ENCODE data around the gene SP4. TPM values are rescaled to one million over a fixed set of nuclear protein-coding genes. Genes with fewer than 3 reads are reported as not detected.

The SP4 gene
- total RNA-seq (2012; rRNA removed) = 5.6 and 5.9 TPM in 2 replicates
- 0.85 and 0.97 TPM in 2 replicates for polyA plus RNA-seq (2012; rRNA removed)
- 0.30 and 0.40 TPM in 2 replicates for polyA plus RNA-seq (2012; cell fraction: cytosol; rRNA removed)
- 0.23 and 1.1 TPM in 2 replicates for polyA plus RNA-seq (2012; cell fraction: nucleus; rRNA removed; ENCODE audit: low replicate concordance)
- Bru-seq, nascent RNA = percentile 52 among the genes with signal in this experiment
- BruChase-seq, experiment 1, labeled RNA remaining after a 6-hour chase = percentile 41 among the genes with signal in this experiment
- percentile 46 among the genes with signal in this experiment for BruChase-seq, experiment 2, labeled RNA remaining after a 2-hour chase
- long read RNA-seq = 0 reads

DNA sequence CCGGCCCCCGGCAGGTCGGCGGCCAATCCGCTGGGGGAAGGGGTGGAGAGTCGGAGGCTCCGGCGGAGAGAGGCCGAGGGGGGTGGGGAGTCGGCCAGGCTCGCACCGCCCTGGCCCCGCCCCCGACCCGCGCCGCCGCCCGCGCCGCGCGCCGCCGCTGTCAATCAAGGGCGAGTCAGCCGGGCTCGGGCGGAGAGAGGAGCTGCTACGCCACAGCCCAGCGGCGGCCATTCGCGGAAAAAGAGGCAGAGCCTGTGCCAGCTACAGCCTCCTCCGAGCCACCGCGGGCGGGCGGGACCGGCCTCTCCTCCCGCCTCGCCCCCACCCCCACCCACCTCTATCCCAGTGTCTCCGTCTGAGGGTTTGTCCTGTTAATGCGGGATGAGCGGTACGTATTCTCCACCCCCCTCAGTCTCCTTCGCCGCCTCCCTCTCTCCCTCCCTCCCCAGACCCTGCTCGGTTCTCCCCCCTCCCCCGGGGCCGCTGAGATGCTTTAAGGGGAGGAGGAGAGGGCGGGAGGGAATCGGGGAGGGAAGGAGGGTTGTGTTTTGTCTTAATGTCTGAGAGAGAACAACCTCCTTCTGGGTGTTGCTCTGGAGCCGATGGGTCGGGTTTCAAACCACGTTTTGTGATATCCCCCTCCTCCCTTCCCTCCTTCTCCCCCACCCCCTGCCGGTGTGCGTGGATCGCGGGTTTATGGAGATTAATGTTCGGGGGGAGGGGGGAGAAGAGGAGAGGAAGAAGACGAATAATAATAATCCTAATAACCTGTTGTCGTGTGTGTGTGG, at the start of gene SP4:
Gene SP4 (plus strand): TSS at position 213 of the 788 bp plus-strand sequence. CDS start 169 bp downstream, at position 382.
- Histone ChIP-seq H2BK15ac (ENCODE audit: low read depth, low read length) (no peak within 1 kb of the TSS), H3K23ac (ENCODE audit: low read depth, low read length) (no peak within 1 kb of the TSS), H3K4me3 (ENCODE audit: insufficient read depth, low read depth, low read length) (peak within 1 kb of the TSS; percentile 86), H3K4me2 (ENCODE audit: low read depth, low read length) (peak within 1 kb of the TSS; percentile 63), H2AFZ (replicated peaks; ENCODE audit: low read length, poor library complexity) (peak within 1 kb of the TSS; percentile 97), H3K9me1 (ENCODE audit: insufficient read depth, low read length) (peaks cover 4% of the 10 kb centered on the region), H4K91ac (ENCODE audit: insufficient read depth, low read depth, low read length) (no peak within 1 kb of the TSS), H3K36me3 (ENCODE audit: control insufficient read depth, insufficient read depth, low read length) (no peaks in the 10 kb centered on the region), H3K56ac (ENCODE audit: extremely low read depth, insufficient read depth, low read length) (peak within 1 kb of the TSS; percentile 17; the same call in 1 of the 2 replicates), H3K9ac (ENCODE audit: low read depth, low read length) (peak within 1 kb of the TSS; percentile 50), H2AK9ac (replicated peaks; ENCODE audit: low read depth, low read length, poor library complexity) (peak within 1 kb of the TSS; percentile 96), H2BK20ac (ENCODE audit: low read depth, low read length) (no peak within 1 kb of the TSS), H2BK5ac (ENCODE audit: low read depth, low read length, poor library complexity, severe bottlenecking) (peak within 1 kb of the TSS; percentile 25), H4K8ac (ENCODE audit: low read depth in 2 of 2, low read length in 2 of 2) (peak within 1 kb of the TSS in 1 of 2 experiments; percentile 45; a peak in 2 of 4 replicates), H4K20me1 (ENCODE audit: insufficient read depth, low read length) (no peaks in the 10 kb centered on the region), H3K4me1 (ENCODE audit: control insufficient read depth, insufficient read depth, low read length) (peaks cover 4% of the 10 kb centered on the region; the same call in 1 of the 2 replicates), H3K18ac (ENCODE audit: low read depth, low read length) (no peak within 1 kb of the TSS), H3K9me3 (ENCODE audit: control insufficient read depth, insufficient read depth, low read length) (no peaks in the 10 kb centered on the region), H2BK120ac (ENCODE audit: low read depth, low read length) (peak within 1 kb of the TSS; percentile 64), H3K14ac (replicated peaks; ENCODE audit: low read depth, low read length) (no peak within 1 kb of the TSS), H4K5ac (ENCODE audit: low read depth, low read length) (no peak within 1 kb of the TSS), H3K27me3 (ENCODE audit: control insufficient read depth, insufficient read depth, low read length) (no peaks in the 10 kb centered on the region), H2AK5ac (ENCODE audit: low read depth, low read length) (no peak within 1 kb of the TSS), H3K4ac (ENCODE audit: low read depth, low read length) (peak within 1 kb of the TSS; percentile 60), H3K27ac (ENCODE audit: insufficient read depth, low read length) (peak within 1 kb of the TSS; percentile 54), H3K79me1 (ENCODE audit: low read depth in 1 of 2, low read length in 2 of 2) (peaks cover 0 to 2% of the 10 kb centered on the region in 2 experiments; a peak in 2 of 4 replicates)
- dilution Hi-C loops (cut with HindIII; ENCODE audit: low sequenced_read_pairs, unreplicated experiment) (no loop called here), intact Hi-C loops (cut with micrococcal nuclease) (loop anchor here (1.0 to 5.0 kb wide), 4 partner anchors 79 to 654 kb away; partner anchors contain the start of gene SP8), in situ Hi-C loops (cut with MboI; ENCODE audit: low sequenced_read_pairs) (no loop called here)
- ChIA-PET POLR2A (ENCODE audit: unreplicated experiment) (interaction anchor here (0.6 kb wide), 1 partner anchor 648 kb away, joined by 8 read pairs; no protein-coding TSS in a partner anchor), CTCF (interaction anchor here (0.6 kb wide), 1 partner anchor 739 kb away, joined by 7 read pairs; no protein-coding TSS in a partner anchor)
- 1% methylated on average over 27 of the region's 63 CpGs; no CpG with 5 or more reads in 1 of the 2 experiments for WGBS, 2 experiments (ENCODE audit: extremely low coverage in 2 of 2, insufficient read length in 1 of 2)
- peak; percentile 85 for ATAC-seq (ENCODE audit: low read depth)
- no TSS peak for BruUV-seq (replicated peaks)
- DNase-seq = peak; percentile 91
- peak; percentile 45; the same call in 1 of the 2 replicates for TF ChIP-seq POLR2A (IDR thresholded peaks at IDR 0.05; ENCODE audit: low read depth, low read length)
- no peak for TF ChIP-seq SMC3 (IDR thresholded peaks at IDR 0.05; ENCODE audit: low read depth, low read length)
- no peak for TF ChIP-seq MAFK (IDR thresholded peaks at IDR 0.05; ENCODE audit: low read depth, low read length)
- TF ChIP-seq CEBPB (IDR thresholded peaks at IDR 0.05; ENCODE audit: low read depth, low read length) = no peak
- TF ChIP-seq, protein P1, sequence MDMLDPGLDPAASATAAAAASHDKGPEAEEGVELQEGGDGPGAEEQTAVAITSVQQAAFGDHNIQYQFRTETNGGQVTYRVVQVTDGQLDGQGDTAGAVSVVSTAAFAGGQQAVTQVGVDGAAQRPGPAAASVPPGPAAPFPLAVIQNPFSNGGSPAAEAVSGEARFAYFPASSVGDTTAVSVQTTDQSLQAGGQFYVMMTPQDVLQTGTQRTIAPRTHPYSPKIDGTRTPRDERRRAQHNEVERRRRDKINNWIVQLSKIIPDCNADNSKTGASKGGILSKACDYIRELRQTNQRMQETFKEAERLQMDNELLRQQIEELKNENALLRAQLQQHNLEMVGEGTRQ (IDR thresholded peaks at IDR 0.05; ENCODE audit: low read depth, low read length) = no peak
- no peak for TF ChIP-seq RCOR1 (IDR thresholded peaks at IDR 0.05; ENCODE audit: insufficient replicate concordance, low read length)
- TF ChIP-seq MAZ (IDR thresholded peaks at IDR 0.05; ENCODE audit: borderline replicate concordance, low read depth, low read length) = peak; percentile 71; the same call in 1 of the 2 replicates
- TF ChIP-seq RAD21 (IDR thresholded peaks at IDR 0.05; ENCODE audit: low read length) = no peak
- TF ChIP-seq, protein P2, sequence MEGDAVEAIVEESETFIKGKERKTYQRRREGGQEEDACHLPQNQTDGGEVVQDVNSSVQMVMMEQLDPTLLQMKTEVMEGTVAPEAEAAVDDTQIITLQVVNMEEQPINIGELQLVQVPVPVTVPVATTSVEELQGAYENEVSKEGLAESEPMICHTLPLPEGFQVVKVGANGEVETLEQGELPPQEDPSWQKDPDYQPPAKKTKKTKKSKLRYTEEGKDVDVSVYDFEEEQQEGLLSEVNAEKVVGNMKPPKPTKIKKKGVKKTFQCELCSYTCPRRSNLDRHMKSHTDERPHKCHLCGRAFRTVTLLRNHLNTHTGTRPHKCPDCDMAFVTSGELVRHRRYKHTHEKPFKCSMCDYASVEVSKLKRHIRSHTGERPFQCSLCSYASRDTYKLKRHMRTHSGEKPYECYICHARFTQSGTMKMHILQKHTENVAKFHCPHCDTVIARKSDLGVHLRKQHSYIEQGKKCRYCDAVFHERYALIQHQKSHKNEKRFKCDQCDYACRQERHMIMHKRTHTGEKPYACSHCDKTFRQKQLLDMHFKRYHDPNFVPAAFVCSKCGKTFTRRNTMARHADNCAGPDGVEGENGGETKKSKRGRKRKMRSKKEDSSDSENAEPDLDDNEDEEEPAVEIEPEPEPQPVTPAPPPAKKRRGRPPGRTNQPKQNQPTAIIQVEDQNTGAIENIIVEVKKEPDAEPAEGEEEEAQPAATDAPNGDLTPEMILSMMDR (conservative IDR thresholded peaks at IDR 0.05; ENCODE audit: low read depth, low read length) = 0 out of 2 replicates have a peak, but pooled peaks have one; percentile 5
- TF ChIP-seq MXI1 (IDR thresholded peaks at IDR 0.05; ENCODE audit: borderline replicate concordance, low read depth, low read length) = 0 out of 2 replicates have a peak, but pooled peaks have one; percentile 9
- no peak for TF ChIP-seq NFE2L2 (IDR thresholded peaks at IDR 0.05; ENCODE audit: low read depth, low read length)
- no peak for TF ChIP-seq CHD1 (IDR thresholded peaks at IDR 0.05; ENCODE audit: low read depth, low read length)
- no peak for TF ChIP-seq BHLHE40 (IDR thresholded peaks at IDR 0.05; ENCODE audit: low read depth, low read length)
